HUES48 (cell line): ENCODE measurements around the gene SCAP.

Experiments used
- H3K27ac ChIP-seq: one replicate; pipeline ENCODE4 v1.7.0; 2013; ENCODE audit warnings: low read depth, low read length, inconsistent platforms
- H3K27me3 ChIP-seq: 2 replicates; pipeline ENCODE4 v1.6.1; 2013; ENCODE audit warnings: mild to moderate bottlenecking, low read length; ENCODE audit not compliant: control insufficient read depth, insufficient read depth
- H3K36me3 ChIP-seq: 2 replicates; pipeline ENCODE4 v1.6.1; 2013; ENCODE audit warnings: low read length; ENCODE audit not compliant: control insufficient read depth, insufficient read depth
- H3K4me1 ChIP-seq: 2 replicates; pipeline ENCODE4 v1.6.1; 2013; ENCODE audit warnings: mild to moderate bottlenecking, low read length; ENCODE audit not compliant: control insufficient read depth, insufficient read depth
- H3K4me3 ChIP-seq: 2 replicates; pipeline ENCODE4 v1.5.1; 2013; ENCODE audit warnings: mild to moderate bottlenecking, low read depth, low read length
- H3K9ac ChIP-seq: 2 replicates; pipeline ENCODE4 v1.6.1; 2013; ENCODE audit warnings: mild to moderate bottlenecking, low read depth, low read length, moderate library complexity
- H3K9me3 ChIP-seq: 2 replicates; pipeline ENCODE4 v1.6.1; 2013; ENCODE audit warnings: low read length; ENCODE audit not compliant: control insufficient read depth, insufficient read depth

Gene SCAP

GRCh38 chr3:47432673-47433072 lies 43.1 kb downstream of the SCAP start:
- Histone ChIP-seq H3K27me3 (no peaks in the 10 kb centered on the region), H3K9ac (no peak overlapping the region), H3K9me3 (no peaks in the 10 kb centered on the region), H3K36me3 (peaks cover 56% of the 10 kb centered on the region), H3K4me1 (no peaks in the 10 kb centered on the region; the same call in 1 of the 2 replicates), H3K27ac (no peak overlapping the region), H3K4me3 (no peak overlapping the region)

DNA sequence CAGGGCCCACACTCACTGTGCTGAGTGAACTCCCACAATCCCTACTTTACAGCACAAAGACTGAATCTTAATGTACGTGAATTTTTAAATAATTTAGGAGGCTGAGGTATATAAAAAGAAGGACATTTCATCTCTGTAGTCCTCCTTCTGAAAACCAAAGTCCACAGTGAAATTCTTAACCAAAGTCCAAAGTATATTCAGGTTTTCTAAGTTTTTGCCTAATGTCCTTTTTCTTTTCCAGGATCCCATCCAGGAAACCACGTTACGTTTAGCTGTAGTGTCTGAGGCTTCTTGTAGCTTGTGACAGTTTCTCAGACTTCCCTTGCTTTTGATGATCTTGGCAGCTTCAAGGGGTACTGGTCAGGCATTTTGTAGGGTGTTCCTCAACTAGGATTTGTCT lies 44.5 kb downstream of the SCAP start:
- no peak overlapping the region for H3K4me3 ChIP-seq
- peaks cover 64% of the 10 kb centered on the region for H3K36me3 ChIP-seq
- H3K27ac ChIP-seq, result no peak overlapping the region
- H3K9ac ChIP-seq, result no peak overlapping the region
- H3K27me3 ChIP-seq, result no peaks in the 10 kb centered on the region
- H3K9me3 ChIP-seq, result no peaks in the 10 kb centered on the region
- H3K4me1 ChIP-seq, result no peaks in the 10 kb centered on the region; the same call in 1 of the 2 replicates

DNA sequence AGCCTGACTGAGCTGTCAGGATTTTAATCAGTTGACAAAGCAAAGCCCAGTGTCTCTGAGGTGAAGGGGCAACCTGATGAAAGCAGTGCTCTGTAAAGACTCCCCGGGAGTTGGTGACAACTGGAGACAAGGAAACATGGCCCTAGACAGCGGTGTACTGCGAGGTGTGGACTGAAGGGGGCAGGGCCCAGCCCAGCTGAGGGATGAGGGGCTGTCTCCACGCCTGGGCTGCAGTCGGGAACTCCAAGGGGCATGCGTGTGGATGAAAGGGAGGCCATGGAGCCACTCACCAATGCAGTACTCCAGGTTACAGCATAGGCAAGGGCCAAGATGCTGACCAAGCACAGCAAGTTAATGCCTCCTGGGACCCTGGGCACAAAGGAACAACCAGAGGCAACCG lies 45.1 kb downstream of the SCAP start:
- no peaks in the 10 kb centered on the region for H3K27me3 ChIP-seq
- H3K4me3 ChIP-seq, result no peak overlapping the region
- H3K4me1 ChIP-seq, result no peaks in the 10 kb centered on the region; the same call in 1 of the 2 replicates
- H3K9me3 ChIP-seq, result no peaks in the 10 kb centered on the region
- no peak overlapping the region for H3K9ac ChIP-seq
- peaks cover 68% of the 10 kb centered on the region for H3K36me3 ChIP-seq
- H3K27ac ChIP-seq, result no peak overlapping the region

- Histone ChIP-seq H3K27me3 (no peaks in the 10 kb centered on the region), H3K4me3 (no peak overlapping the region), H3K36me3 (peaks cover 72% of the 10 kb centered on the region), H3K9me3 (no peaks in the 10 kb centered on the region), H3K27ac (no peak overlapping the region), H3K9ac (no peak overlapping the region), H3K4me1 (no peaks in the 10 kb centered on the region; the same call in 1 of the 2 replicates)
These were observed 46.1 kb downstream of the SCAP start for GRCh38 chr3:47429476-47430270.

- H3K36me3 ChIP-seq, result peaks cover 71% of the 10 kb centered on the region
- no peaks in the 10 kb centered on the region for H3K9me3 ChIP-seq
- no peak overlapping the region for H3K4me3 ChIP-seq
- H3K9ac ChIP-seq, result no peak overlapping the region
- no peaks in the 10 kb centered on the region for H3K27me3 ChIP-seq
- H3K27ac ChIP-seq, result no peak overlapping the region
- no peaks in the 10 kb centered on the region; the same call in 1 of the 2 replicates for H3K4me1 ChIP-seq
These were observed 47.1 kb downstream of the SCAP start for GRCh38 chr3:47428662-47429061.

DNA sequence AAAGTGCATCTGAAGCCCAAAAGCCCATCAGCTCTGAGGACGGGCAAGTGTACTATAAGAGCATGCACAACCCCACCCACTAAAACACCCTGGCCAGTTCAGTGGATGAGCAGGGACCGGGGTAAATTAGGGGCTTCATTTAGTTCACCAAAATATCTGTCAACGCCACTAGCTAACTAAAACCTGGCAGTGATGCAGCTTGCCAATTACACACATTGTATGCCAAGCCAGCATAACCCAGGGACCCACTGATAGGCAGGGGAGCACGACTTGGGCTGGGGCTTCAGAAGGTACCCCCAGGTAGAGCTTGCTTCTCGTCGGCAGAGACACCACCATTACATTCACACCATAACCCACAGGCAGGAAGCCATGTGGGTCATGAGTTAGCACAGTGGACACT lies 47.9 kb downstream of the SCAP start:
- Histone ChIP-seq H3K4me3 (no peak overlapping the region), H3K27me3 (no peaks in the 10 kb centered on the region), H3K9me3 (no peaks in the 10 kb centered on the region), H3K27ac (no peak overlapping the region), H3K9ac (no peak overlapping the region), H3K4me1 (no peaks in the 10 kb centered on the region; the same call in 1 of the 2 replicates), H3K36me3 (peaks cover 64% of the 10 kb centered on the region)

DNA sequence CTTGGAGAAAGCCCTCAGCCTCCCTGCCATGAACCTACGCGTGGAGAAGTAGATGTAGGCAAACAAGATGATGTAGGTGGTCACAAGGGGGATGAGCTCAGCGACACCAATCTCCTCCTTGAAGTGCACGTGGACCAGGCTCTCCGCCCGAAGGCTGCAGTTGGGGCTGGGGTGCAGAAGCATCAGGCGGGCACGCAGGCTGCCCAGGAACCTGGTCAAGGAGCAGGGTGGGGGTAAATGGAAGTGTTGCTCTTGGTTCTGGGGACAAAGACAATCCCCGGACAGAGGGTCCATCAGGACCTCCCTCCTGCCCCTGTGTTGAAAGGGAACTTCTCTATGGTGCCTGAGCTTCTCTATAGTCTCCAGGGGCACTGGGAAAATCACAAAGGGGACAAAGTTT lies 49.8 kb downstream of the SCAP start:
- no peak overlapping the region for H3K9ac ChIP-seq
- no peak overlapping the region for H3K27ac ChIP-seq

DNA sequence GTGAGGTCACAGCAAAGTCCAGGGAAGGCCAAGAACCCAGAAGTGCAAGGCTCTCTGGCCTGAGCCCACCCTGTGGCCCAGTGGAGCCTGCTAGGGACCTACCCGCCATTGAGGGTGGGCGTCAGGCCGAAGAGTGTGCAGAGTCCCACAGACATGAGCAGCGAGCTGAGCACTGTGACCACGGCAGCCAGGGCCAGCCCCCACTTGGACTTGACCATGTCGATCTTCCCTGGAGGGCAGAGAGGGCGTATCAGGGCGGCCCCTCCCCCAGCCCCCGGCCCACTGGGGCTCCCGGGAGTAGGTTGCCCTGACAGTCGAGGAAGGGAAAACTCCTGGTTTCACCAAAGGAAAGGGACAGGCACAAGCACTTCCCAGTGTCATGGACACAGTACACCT lies 50.4 kb downstream of the SCAP start:
- H3K36me3 ChIP-seq, result peaks cover 56% of the 10 kb centered on the region
- H3K4me3 ChIP-seq, result no peak overlapping the region
- no peaks in the 10 kb centered on the region for H3K9me3 ChIP-seq
- no peaks in the 10 kb centered on the region for H3K4me1 ChIP-seq
- no peak overlapping the region for H3K27ac ChIP-seq
- no peaks in the 10 kb centered on the region for H3K27me3 ChIP-seq
- H3K9ac ChIP-seq, result no peak overlapping the region

More for the DNA sequence above, 49.8 kb downstream of the SCAP start:
- Histone ChIP-seq H3K4me3 (no peak overlapping the region), H3K36me3 (peaks cover 58% of the 10 kb centered on the region), H3K4me1 (no peaks in the 10 kb centered on the region), H3K9me3 (no peaks in the 10 kb centered on the region), H3K27me3 (no peaks in the 10 kb centered on the region)

DNA sequence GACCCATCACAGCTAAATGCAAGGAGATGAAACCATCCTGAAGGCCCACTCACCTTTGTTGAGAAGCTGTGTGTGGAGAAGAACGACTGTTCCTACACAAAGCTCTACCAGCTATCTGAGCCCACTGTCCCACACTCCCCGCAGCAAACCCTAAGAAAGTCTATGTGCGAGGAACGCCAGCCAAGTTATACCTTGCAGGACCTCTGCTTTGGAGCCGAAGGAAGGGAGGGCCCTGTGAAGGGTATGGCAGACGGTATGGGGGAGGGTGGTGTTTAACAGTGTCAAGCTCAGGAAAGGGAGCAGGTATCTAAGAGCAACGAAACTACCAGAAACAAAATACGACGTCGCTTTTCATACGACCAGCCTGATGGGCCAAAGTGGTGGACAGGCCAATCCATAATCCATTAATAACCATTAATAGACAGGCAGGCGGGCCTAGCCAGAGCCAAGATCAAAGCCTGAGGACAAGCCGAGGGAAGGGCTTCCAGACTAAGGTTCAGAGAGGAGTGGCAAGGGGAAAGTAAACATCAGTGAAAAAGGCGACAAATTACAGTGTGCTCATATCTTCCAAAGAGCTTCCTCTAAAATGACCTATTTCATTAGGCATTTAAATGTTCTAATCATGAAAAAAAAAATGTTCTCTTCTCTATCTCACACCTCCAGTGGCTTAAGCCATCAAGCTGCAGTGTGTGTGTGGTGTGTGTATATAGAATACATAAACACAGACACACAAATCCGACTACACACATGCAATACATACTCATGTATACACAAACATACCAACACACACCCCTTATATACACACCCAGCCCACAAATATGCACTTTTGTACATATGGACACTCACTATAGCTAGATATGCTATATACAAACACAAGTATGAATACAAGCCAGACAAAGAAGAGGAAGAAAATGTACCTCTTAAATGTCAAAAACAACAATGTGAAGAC lies 51.0 kb downstream of the SCAP start:
- no peaks in the 10 kb centered on the region for H3K9me3 ChIP-seq
- no peak overlapping the region for H3K9ac ChIP-seq
- H3K4me1 ChIP-seq, result no peaks in the 10 kb centered on the region
- H3K36me3 ChIP-seq, result peaks cover 59% of the 10 kb centered on the region
- no peak overlapping the region for H3K27ac ChIP-seq
- no peaks in the 10 kb centered on the region for H3K27me3 ChIP-seq
- H3K4me3 ChIP-seq, result no peak overlapping the region

DNA sequence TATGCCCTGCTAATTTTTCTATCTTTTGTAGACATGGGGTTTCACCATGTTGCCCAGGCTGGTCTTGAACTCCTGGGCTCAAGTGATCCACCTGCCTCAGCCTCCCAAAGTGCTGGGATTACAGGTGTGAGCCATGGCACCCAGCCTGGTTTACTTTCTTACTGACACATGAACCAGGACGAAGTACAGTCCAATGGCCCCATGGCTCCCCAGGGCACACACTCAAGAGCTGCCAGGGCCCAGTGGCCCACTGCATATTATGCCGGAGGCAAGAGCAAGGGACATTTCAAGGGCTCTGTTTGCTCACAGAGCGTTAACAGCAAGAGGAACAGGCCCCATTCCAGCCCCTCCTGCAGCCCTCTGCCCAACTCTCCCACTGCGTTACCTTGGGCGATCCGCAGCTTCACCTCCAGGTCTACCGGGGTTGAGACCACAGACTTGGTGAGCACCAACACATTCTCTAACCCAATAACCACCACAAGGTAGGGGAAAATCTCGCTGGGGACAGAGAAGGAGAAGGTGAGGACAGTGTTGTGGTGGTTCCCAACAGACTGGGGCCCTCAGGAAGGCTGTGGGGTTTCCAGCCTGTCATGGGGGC lies 52.1 kb downstream of the SCAP start:
- H3K9me3 ChIP-seq, result no peaks in the 10 kb centered on the region
- H3K27me3 ChIP-seq, result no peaks in the 10 kb centered on the region
- no peak overlapping the region for H3K27ac ChIP-seq
- H3K4me3 ChIP-seq, result no peak overlapping the region
- no peak overlapping the region for H3K9ac ChIP-seq
- peaks cover 69% of the 10 kb centered on the region for H3K36me3 ChIP-seq
- H3K4me1 ChIP-seq, result no peaks in the 10 kb centered on the region
